ENCODE measurements around the gene ZNF254. TPM values are rescaled to one million over a fixed set of nuclear protein-coding genes. Genes with fewer than 3 reads are reported as not detected.
"Not testable (repeated sequence)": the region's sequence is repeated elsewhere in the genome, so short reads cannot be mapped to it uniquely, and the experiment has no call there.

The ZNF254 gene
- total RNA-seq, result 10 to 100 TPM; 31.7 to 63.0 TPM
- 10 to 100 TPM; 17.2 to 21.3 TPM for polyA plus RNA-seq (ENCODE audit: insufficient read length in 2 of 2)
- long read RNA-seq, donor 1, partial matches to known transcripts, result 0 of 4 reads
- long read RNA-seq, donor 1, other reads (novel, unspliced or antisense), result 0 of 4 reads
- long read RNA-seq, donor 2, partial matches to known transcripts, result 0 of 6 reads
- long read RNA-seq, donor 2, other reads (novel, unspliced or antisense), result 0 of 6 reads
- long read RNA-seq, donor 3, full-length matches to known transcripts, result 7 of 7 reads
- long read RNA-seq, donor 3, partial matches to known transcripts, result 0 of 7 reads
- long read RNA-seq, donor 3, other reads (novel, unspliced or antisense), result 0 of 7 reads
- long read RNA-seq, donor 4, full-length matches to known transcripts, result 14 of 14 reads
- long read RNA-seq, donor 4, partial matches to known transcripts, result 0 of 14 reads
- long read RNA-seq, donor 4, other reads (novel, unspliced or antisense), result 0 of 14 reads

DNA sequence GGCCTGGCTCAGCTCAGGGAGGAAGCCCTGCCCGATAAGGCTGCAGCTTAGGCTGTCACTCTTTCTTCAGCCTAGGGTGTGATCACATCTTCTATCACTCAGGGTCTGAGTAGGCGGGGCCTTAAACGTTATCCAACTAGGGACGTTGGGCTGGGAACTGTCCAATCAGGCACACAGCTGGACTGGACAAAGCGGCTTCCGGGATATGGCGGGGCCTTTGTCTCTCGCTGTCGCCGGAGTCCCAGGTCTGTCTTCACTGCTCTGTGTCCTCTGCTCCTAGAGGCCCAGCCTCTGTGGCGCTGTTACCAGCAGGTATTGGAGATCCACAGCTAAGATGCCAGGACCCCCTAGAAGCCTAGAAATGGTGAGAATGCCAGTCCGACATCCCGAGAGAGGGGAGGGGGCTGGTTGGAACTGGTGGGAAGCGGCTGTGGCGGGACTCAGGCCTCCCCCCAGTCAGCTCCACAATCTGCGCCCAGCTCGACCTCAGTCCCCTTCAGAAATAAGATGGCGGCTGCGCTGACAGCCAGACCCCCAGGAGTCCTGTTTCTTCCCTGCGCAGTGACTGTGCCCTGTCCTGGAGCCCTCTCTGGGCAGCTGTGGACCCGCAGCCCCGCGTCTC is at the start of gene ZNF254:
Gene ZNF254, plus strand, starts transcription at position 214 of the 622 bp plus-strand sequence. Its CDS starts 121 bp downstream, at position 335.
- peaks cover 4% of the 10 kb centered on the region for H3K36me3 ChIP-seq (ENCODE audit: control insufficient read depth, insufficient read depth, low read length)
- no peaks in the 10 kb centered on the region for H3K27me3 ChIP-seq (ENCODE audit: control insufficient read depth, insufficient read depth, low read length)
- peak; percentile 86 to 99 (median 94) for DNase-seq (ENCODE audit: low read depth in 4 of 6, low spot score in 6 of 6)
- peak within 1 kb of the TSS; percentile 58 for H3K4me3 ChIP-seq (ENCODE audit: low read depth, low read length)
- 2% methylated on average over 21 of the region's 23 CpGs for WGBS (ENCODE audit: insufficient coverage)
- no peaks in the 10 kb centered on the region for H3K9me3 ChIP-seq (ENCODE audit: control insufficient read depth, insufficient read depth, low read length)
- H3K4me1 ChIP-seq (ENCODE audit: control insufficient read depth, insufficient read depth, low read length), result peaks cover 14% of the 10 kb centered on the region
- H3K27ac ChIP-seq (ENCODE audit: low read depth, low read length), result peak within 1 kb of the TSS; percentile 93

DNA sequence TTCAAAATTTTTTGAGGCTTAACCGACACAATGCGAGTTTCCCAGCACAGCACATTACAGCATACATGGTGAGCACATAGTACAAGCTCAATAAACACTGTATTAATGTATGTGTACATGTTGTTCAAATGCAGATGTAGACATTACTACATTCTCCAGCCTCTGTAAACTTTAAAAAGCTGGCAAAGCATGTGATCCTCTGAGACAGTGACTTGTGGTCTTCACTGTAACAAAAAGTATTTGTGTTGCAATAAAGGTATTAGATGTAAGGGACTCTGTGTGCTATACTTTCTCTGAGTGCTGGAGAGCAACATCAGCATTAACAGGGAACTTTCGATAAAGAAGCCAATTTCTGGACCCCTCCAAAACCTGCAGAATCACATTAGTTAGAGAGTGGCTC is 46.4 kb upstream of the ZNF254 start:
- Histone ChIP-seq H3K4me3 (ENCODE audit: low read depth, low read length) (no peak overlapping the region), H3K36me3 (ENCODE audit: control insufficient read depth, insufficient read depth, low read length) (peaks cover 26% of the 10 kb centered on the region), H3K27me3 (ENCODE audit: control insufficient read depth, insufficient read depth, low read length) (no peaks in the 10 kb centered on the region), H3K9me3 (ENCODE audit: control insufficient read depth, insufficient read depth, low read length) (no peaks in the 10 kb centered on the region), H3K27ac (ENCODE audit: low read depth, low read length) (no peak overlapping the region), H3K4me1 (ENCODE audit: control insufficient read depth, insufficient read depth, low read length) (no peaks in the 10 kb centered on the region)
- no peak for DNase-seq (ENCODE audit: low read depth in 4 of 6, low spot score in 6 of 6)
- no CpG with 5 or more reads among the region's 3 CpGs for WGBS (ENCODE audit: insufficient coverage)

DNA sequence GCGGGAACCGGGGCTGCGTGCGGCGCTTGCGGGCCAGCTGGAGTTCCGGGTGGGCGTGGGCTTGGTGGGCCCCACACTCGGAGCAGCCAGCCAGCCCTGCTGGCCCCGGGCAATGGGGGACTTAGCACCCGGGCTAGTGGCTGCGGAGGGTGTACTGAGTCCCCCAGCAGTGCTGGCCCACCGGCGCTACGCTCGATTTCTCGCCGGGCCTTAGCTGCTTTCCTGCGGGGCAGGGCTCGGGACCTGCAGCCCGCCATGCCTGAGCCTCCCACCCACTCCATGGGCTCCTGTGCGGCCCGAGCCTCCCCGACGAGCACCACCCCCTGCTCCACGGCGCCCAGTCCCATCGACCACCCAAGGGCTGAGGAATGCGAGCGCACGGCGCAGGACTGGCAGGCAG is 45.7 kb upstream of the ZNF254 start:
- not testable (repeated sequence) for H3K4me3 ChIP-seq (ENCODE audit: low read depth, low read length); H3K9me3 ChIP-seq (ENCODE audit: control insufficient read depth, insufficient read depth, low read length); DNase-seq (ENCODE audit: low read depth in 4 of 6, low spot score in 6 of 6); H3K27me3 ChIP-seq (ENCODE audit: control insufficient read depth, insufficient read depth, low read length); H3K27ac ChIP-seq (ENCODE audit: low read depth, low read length); H3K4me1 ChIP-seq (ENCODE audit: control insufficient read depth, insufficient read depth, low read length)
- peaks cover 23% of the 10 kb centered on the region for H3K36me3 ChIP-seq (ENCODE audit: control insufficient read depth, insufficient read depth, low read length)
- no CpG with 5 or more reads among the region's 32 CpGs for WGBS (ENCODE audit: insufficient coverage)

DNA sequence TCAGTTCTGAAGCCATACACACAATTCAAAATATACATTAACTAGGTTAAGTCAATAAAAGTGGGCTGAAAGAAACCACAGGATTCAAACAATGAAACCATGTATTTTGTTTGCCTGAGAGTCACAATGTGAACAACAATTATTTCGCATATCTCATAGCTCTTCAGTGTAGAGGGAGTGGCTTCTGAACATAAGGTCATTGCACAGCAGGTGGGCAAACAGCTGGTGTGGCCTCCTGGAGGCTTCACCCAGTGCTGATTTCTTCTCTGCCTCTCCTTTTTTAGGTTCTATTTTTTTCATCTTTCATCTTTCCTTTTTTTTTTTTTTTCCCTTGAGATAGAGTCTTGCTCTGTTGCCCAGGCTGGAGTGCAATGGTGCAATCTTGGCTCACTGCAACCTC is 40.4 kb upstream of the ZNF254 start:
- H3K4me3 ChIP-seq (ENCODE audit: low read depth, low read length), result no peak overlapping the region
- no peaks in the 10 kb centered on the region for H3K4me1 ChIP-seq (ENCODE audit: control insufficient read depth, insufficient read depth, low read length)
- no peaks in the 10 kb centered on the region for H3K27me3 ChIP-seq (ENCODE audit: control insufficient read depth, insufficient read depth, low read length)
- no peak overlapping the region for H3K27ac ChIP-seq (ENCODE audit: low read depth, low read length)
- DNase-seq (ENCODE audit: low read depth in 4 of 6, low spot score in 6 of 6), result no peak
- no peaks in the 10 kb centered on the region for H3K9me3 ChIP-seq (ENCODE audit: control insufficient read depth, insufficient read depth, low read length)
- peaks cover 47% of the 10 kb centered on the region for H3K36me3 ChIP-seq (ENCODE audit: control insufficient read depth, insufficient read depth, low read length)
- WGBS (ENCODE audit: insufficient coverage), result no CpG with 5 or more reads among the region's 1 CpG

DNA sequence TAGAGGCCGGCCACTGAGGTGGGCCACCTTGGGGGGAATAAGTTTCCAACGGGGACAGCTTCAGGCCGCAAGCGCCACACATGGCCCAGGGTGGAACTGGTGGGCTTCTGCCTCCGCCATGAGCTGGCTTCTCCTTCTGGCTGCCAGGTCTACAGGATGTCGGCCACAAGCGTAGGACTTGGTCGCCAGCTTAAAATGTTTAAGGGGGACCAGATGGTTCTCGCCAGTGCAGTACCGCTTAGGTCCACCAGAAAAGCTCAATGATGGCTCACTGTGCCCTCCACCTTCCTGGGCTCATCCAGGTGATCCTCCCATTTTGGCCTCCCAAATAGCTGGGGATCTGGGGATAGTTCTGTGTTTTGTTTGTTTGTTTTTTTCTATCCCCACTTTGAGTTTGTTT is 38.7 kb upstream of the ZNF254 start:
- Histone ChIP-seq H3K27me3 (ENCODE audit: control insufficient read depth, insufficient read depth, low read length) (no peaks in the 10 kb centered on the region), H3K9me3 (ENCODE audit: control insufficient read depth, insufficient read depth, low read length) (no peaks in the 10 kb centered on the region), H3K4me1 (ENCODE audit: control insufficient read depth, insufficient read depth, low read length) (no peaks in the 10 kb centered on the region), H3K4me3 (ENCODE audit: low read depth, low read length) (no peak overlapping the region), H3K36me3 (ENCODE audit: control insufficient read depth, insufficient read depth, low read length) (peaks cover 53% of the 10 kb centered on the region), H3K27ac (ENCODE audit: low read depth, low read length) (no peak overlapping the region)
- 97% methylated on average over 10 of the region's 10 CpGs for WGBS (ENCODE audit: insufficient coverage)
- no peak for DNase-seq (ENCODE audit: low read depth in 4 of 6, low spot score in 6 of 6)

DNA sequence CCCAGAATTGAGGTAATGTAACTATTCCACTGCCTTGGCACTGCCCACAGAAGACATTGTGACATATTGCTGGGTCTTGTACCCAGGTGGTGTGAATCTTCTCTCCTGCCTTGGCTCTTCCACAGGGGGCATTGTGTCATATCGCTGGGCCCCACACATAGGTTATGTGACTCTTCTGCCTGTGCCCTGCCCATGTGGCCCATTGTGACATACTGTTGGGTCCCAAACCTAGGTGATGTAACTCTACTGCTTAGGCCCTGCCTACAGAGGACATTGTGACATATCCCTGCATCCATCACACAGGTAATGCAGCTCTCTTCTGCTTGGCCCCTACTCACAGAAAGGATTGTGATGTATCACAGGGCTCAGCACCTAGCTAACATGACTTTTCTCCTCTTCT is 37.5 kb upstream of the ZNF254 start:
- H3K27ac ChIP-seq (ENCODE audit: low read depth, low read length), result no peak overlapping the region
- DNase-seq (ENCODE audit: low read depth in 4 of 6, low spot score in 6 of 6), result no peak
- H3K27me3 ChIP-seq (ENCODE audit: control insufficient read depth, insufficient read depth, low read length), result no peaks in the 10 kb centered on the region
- H3K36me3 ChIP-seq (ENCODE audit: control insufficient read depth, insufficient read depth, low read length), result peaks cover 48% of the 10 kb centered on the region
- H3K4me3 ChIP-seq (ENCODE audit: low read depth, low read length), result no peak overlapping the region
- 93% methylated on average over 1 of the region's 1 CpG for WGBS (ENCODE audit: insufficient coverage)
- H3K4me1 ChIP-seq (ENCODE audit: control insufficient read depth, insufficient read depth, low read length), result no peaks in the 10 kb centered on the region
- no peaks in the 10 kb centered on the region for H3K9me3 ChIP-seq (ENCODE audit: control insufficient read depth, insufficient read depth, low read length)

DNA sequence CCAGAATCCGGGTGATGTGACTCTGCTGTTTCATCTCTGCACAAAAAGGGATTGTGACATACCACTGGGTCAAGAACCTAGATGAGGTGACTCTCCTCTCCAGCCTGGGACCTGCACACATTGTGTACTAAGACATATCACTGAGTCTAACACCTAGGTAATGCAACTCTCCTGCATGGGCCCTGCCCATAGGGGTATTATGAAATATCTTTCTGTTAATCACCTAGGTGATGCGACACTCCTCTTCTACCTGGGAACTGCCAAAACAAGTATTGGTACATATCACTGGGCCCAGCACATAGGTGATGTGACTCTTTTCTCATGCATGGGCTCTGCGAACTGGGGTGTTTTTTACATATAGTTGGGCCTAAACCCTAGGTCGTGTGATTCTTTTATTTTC is 35.5 kb upstream of the ZNF254 start:
- H3K27ac ChIP-seq (ENCODE audit: low read depth, low read length), result no peak overlapping the region
- no peak overlapping the region for H3K4me3 ChIP-seq (ENCODE audit: low read depth, low read length)
- 97% methylated on average over 3 of the region's 4 CpGs for WGBS (ENCODE audit: insufficient coverage)
- no peaks in the 10 kb centered on the region for H3K27me3 ChIP-seq (ENCODE audit: control insufficient read depth, insufficient read depth, low read length)
- no peaks in the 10 kb centered on the region for H3K9me3 ChIP-seq (ENCODE audit: control insufficient read depth, insufficient read depth, low read length)
- peaks cover 47% of the 10 kb centered on the region for H3K36me3 ChIP-seq (ENCODE audit: control insufficient read depth, insufficient read depth, low read length)
- DNase-seq (ENCODE audit: low read depth in 4 of 6, low spot score in 6 of 6), result no peak
- no peaks in the 10 kb centered on the region for H3K4me1 ChIP-seq (ENCODE audit: control insufficient read depth, insufficient read depth, low read length)

DNA sequence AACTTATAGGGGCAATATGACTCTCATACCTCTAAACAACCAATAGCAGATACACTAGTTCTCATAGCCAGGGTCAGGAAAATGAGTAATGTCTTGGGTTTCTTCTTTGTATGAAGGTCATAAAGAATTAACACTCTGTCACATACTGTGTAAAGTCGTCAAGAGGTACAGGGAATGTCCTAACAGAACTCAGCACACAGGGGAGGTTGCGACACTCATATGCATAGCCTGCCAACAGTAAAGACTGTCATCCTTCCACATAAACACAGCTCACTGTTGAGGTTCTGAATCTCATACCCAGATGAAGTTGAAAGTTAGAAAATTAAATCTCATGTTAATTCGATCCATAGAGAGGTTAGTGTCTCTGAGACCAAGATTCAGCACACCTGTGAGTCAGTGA is 34.2 kb upstream of the ZNF254 start:
- Histone ChIP-seq H3K4me1 (ENCODE audit: control insufficient read depth, insufficient read depth, low read length) (no peaks in the 10 kb centered on the region), H3K4me3 (ENCODE audit: low read depth, low read length) (no peak overlapping the region), H3K9me3 (ENCODE audit: control insufficient read depth, insufficient read depth, low read length) (no peaks in the 10 kb centered on the region), H3K27me3 (ENCODE audit: control insufficient read depth, insufficient read depth, low read length) (no peaks in the 10 kb centered on the region), H3K27ac (ENCODE audit: low read depth, low read length) (no peak overlapping the region), H3K36me3 (ENCODE audit: control insufficient read depth, insufficient read depth, low read length) (peaks cover 34% of the 10 kb centered on the region)
- no peak for DNase-seq (ENCODE audit: low read depth in 4 of 6, low spot score in 6 of 6)
- WGBS (ENCODE audit: insufficient coverage), result 100% methylated on average over 1 of the region's 3 CpGs

DNA sequence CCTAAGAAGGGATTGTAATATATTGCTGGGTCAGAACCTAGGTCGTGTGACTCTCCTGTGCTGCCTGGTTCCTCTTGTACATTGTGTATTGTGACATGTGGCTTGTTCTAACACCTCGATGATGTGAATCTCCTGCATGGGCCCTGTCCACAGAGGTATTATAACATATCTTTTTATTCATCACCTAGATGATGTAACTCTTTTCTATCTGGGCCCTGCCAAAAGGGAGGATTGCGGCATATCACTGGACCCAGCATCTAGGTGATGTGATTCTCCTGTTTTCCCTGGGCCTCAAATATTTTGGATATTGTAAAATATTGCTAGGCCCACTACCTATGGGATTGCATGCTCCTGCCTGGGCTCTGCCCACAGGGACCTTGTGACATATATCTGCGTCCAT is 33.4 kb upstream of the ZNF254 start:
- H3K4me3 ChIP-seq (ENCODE audit: low read depth, low read length), result no peak overlapping the region

More for the DNA sequence above, 33.4 kb upstream of the ZNF254 start:
- Histone ChIP-seq H3K27ac (ENCODE audit: low read depth, low read length) (no peak overlapping the region), H3K27me3 (ENCODE audit: control insufficient read depth, insufficient read depth, low read length) (no peaks in the 10 kb centered on the region), H3K4me1 (ENCODE audit: control insufficient read depth, insufficient read depth, low read length) (no peaks in the 10 kb centered on the region), H3K36me3 (ENCODE audit: control insufficient read depth, insufficient read depth, low read length) (peaks cover 32% of the 10 kb centered on the region), H3K9me3 (ENCODE audit: control insufficient read depth, insufficient read depth, low read length) (no peaks in the 10 kb centered on the region)
- DNase-seq (ENCODE audit: low read depth in 4 of 6, low spot score in 6 of 6), result no peak
- WGBS (ENCODE audit: insufficient coverage), result 100% methylated on average over 1 of the region's 4 CpGs

Data from spinal cord (tissue), 10 donors.